Measurements from ENCODE around the gene MAF.

MAF gene

GRCh38 chr16:79587296-79587695, 13.2 kb downstream of the MAF start:
- no peak for DNase-seq

- no peak for DNase-seq
Observed at GRCh38 chr16:79582789-79583188, 17.7 kb downstream of the MAF start.

- DNase-seq, result no peak
Observed at GRCh38 chr16:79580453-79581191, 19.9 kb downstream of the MAF start.

GRCh38 chr16:79576602-79577001, 23.9 kb downstream of the MAF start:
- DNase-seq, result no peak

GRCh38 chr16:79573884-79574283, 26.7 kb downstream of the MAF start:
- no peak for DNase-seq

- DNase-seq, result no peak
Observed at GRCh38 chr16:79573071-79573470, 27.5 kb downstream of the MAF start.

GRCh38 chr16:79571903-79572535, 28.5 kb downstream of the MAF start:
- no peak for DNase-seq

GRCh38 chr16:79571065-79571902, 29.3 kb downstream of the MAF start:
- no peak for DNase-seq

GRCh38 chr16:79564671-79565107, 35.8 kb downstream of the MAF start:
- DNase-seq, result no peak

GRCh38 chr16:79563921-79564320, 36.6 kb downstream of the MAF start:
- DNase-seq, result no peak

- no peak for DNase-seq
Observed at GRCh38 chr16:79562166-79562823, 38.2 kb downstream of the MAF start.

GRCh38 chr16:79561729-79562128, 38.8 kb downstream of the MAF start:
- DNase-seq, result no peak

GRCh38 chr16:79560923-79561322, 39.6 kb downstream of the MAF start:
- no peak for DNase-seq

GRCh38 chr16:79560318-79560717, 40.2 kb downstream of the MAF start:
- DNase-seq, result no peak

GRCh38 chr16:79559532-79559931, 41.0 kb downstream of the MAF start:
- DNase-seq, result no peak

- DNase-seq, result no peak
Observed at GRCh38 chr16:79557421-79557820, 43.1 kb downstream of the MAF start.

- no peak for DNase-seq
Observed at GRCh38 chr16:79554912-79555311, 45.6 kb downstream of the MAF start.

GRCh38 chr16:79550373-79550772, 50.2 kb downstream of the MAF start:
- no peak for DNase-seq

- DNase-seq, result no peak
Observed at GRCh38 chr16:79547085-79547484, 53.5 kb downstream of the MAF start.
